ENCODE measurements around the gene POLR3G. TPM values are rescaled to one million over a fixed set of nuclear protein-coding genes. Genes with fewer than 3 reads are reported as not detected.

The POLR3G gene
- total and polyA plus RNA-seq, 2 experiments from 2014 or later = 3.3 to 8.8 TPM

GRCh38 chr5:90504743-90505142, 30.1 kb downstream of the POLR3G start:
- Histone ChIP-seq H3K27me3 (replicated peaks; ENCODE audit: insufficient read depth) (no peaks in the 10 kb centered on the region), H3K4me2 (ENCODE audit: unreplicated experiment) (no peak overlapping the region), H3K9me3 (ENCODE audit: low read depth) (no peaks in the 10 kb centered on the region), H3K4me1 (ENCODE audit: insufficient read depth) (peaks cover 7% of the 10 kb centered on the region), H2AFZ (no peak overlapping the region), H3K4me3 (no peak overlapping the region), H3K36me3 (ENCODE audit: low read depth) (no peaks in the 10 kb centered on the region), H3K79me2 (ENCODE audit: insufficient read depth) (no peaks in the 10 kb centered on the region), H3K9me2 (ENCODE audit: insufficient read depth) (no peaks in the 10 kb centered on the region), H3F3A (ENCODE audit: insufficient read depth) (no peaks in the 10 kb centered on the region), H3K27ac (no peak overlapping the region), H4K20me1 (ENCODE audit: insufficient read depth) (no peaks in the 10 kb centered on the region), H3K9ac (no peak overlapping the region)
- no peak for TF ChIP-seq EZH2 (IDR thresholded peaks at IDR 0.05; ENCODE audit: insufficient read depth, poor library complexity, severe bottlenecking)
- no peak for TF ChIP-seq EZH2phosphoT487 (IDR thresholded peaks at IDR 0.05; ENCODE audit: insufficient read depth, low read depth)
- in situ Hi-C loops (cut with MboI) = no loop called here
- WGBS, 2 experiments (ENCODE audit: low coverage in 1 of 2, low lambda C conversion rate in 2 of 2, missing lambda C conversion rate in 2 of 2) = 92 to 96% methylated on average over 2 of the region's 2 CpGs
- DNase-seq = no peak

GRCh38 chr5:90506221-90506620, 31.6 kb downstream of the POLR3G start:
- in situ Hi-C loops (cut with MboI) = no loop called here
- DNase-seq = no peak
- Histone ChIP-seq H3F3A (ENCODE audit: insufficient read depth) (no peaks in the 10 kb centered on the region), H3K27ac (no peak overlapping the region), H2AFZ (no peak overlapping the region), H3K9me3 (ENCODE audit: low read depth) (no peaks in the 10 kb centered on the region), H3K4me3 (no peak overlapping the region), H3K36me3 (ENCODE audit: low read depth) (no peaks in the 10 kb centered on the region), H3K79me2 (ENCODE audit: insufficient read depth) (no peaks in the 10 kb centered on the region), H3K27me3 (replicated peaks; ENCODE audit: insufficient read depth) (no peaks in the 10 kb centered on the region), H3K9me2 (ENCODE audit: insufficient read depth) (no peaks in the 10 kb centered on the region), H3K4me1 (ENCODE audit: insufficient read depth) (peaks cover 7% of the 10 kb centered on the region), H3K9ac (no peak overlapping the region), H4K20me1 (ENCODE audit: insufficient read depth) (no peaks in the 10 kb centered on the region), H3K4me2 (ENCODE audit: unreplicated experiment) (no peak overlapping the region)
- no peak for TF ChIP-seq EZH2 (IDR thresholded peaks at IDR 0.05; ENCODE audit: insufficient read depth, poor library complexity, severe bottlenecking)
- TF ChIP-seq EZH2phosphoT487 (IDR thresholded peaks at IDR 0.05; ENCODE audit: insufficient read depth, low read depth) = no peak

- TF ChIP-seq EZH2 (IDR thresholded peaks at IDR 0.05; ENCODE audit: insufficient read depth, poor library complexity, severe bottlenecking) = no peak
- no peak for TF ChIP-seq EZH2phosphoT487 (IDR thresholded peaks at IDR 0.05; ENCODE audit: insufficient read depth, low read depth)
- 96 to 97% methylated on average over 1 of the region's 1 CpG for WGBS, 2 experiments (ENCODE audit: low coverage in 1 of 2, low lambda C conversion rate in 2 of 2, missing lambda C conversion rate in 2 of 2)
- peaks cover 8% of the 10 kb centered on the region; the same call in 1 of the 2 replicates for H3K4me1 ChIP-seq (ENCODE audit: insufficient read depth)
- no peaks in the 10 kb centered on the region for H3K9me3 ChIP-seq (ENCODE audit: low read depth)
- H3K27me3 ChIP-seq (replicated peaks; ENCODE audit: insufficient read depth) = no peaks in the 10 kb centered on the region
- H3K4me3 ChIP-seq = no peak overlapping the region
- no peak overlapping the region for H3K4me2 ChIP-seq (ENCODE audit: unreplicated experiment)
- peaks cover 10% of the 10 kb centered on the region; the same call in 1 of the 2 replicates for H3F3A ChIP-seq (ENCODE audit: insufficient read depth)
- no peaks in the 10 kb centered on the region for H3K79me2 ChIP-seq (ENCODE audit: insufficient read depth)
- no peak overlapping the region for H2AFZ ChIP-seq
- no peak overlapping the region for H3K9ac ChIP-seq
- H3K27ac ChIP-seq = no peak overlapping the region
- no peaks in the 10 kb centered on the region for H3K9me2 ChIP-seq (ENCODE audit: insufficient read depth)
- H4K20me1 ChIP-seq (ENCODE audit: insufficient read depth) = no peaks in the 10 kb centered on the region
- in situ Hi-C loops (cut with MboI) = no loop called here
- H3K36me3 ChIP-seq (ENCODE audit: low read depth) = peaks cover 6% of the 10 kb centered on the region; the same call in 1 of the 2 replicates
- no peak for DNase-seq
These were observed 35.8 kb downstream of the POLR3G start for GRCh38 chr5:90510438-90510837.

- Histone ChIP-seq H3K9ac (no peak overlapping the region), H3K4me2 (ENCODE audit: unreplicated experiment) (no peak overlapping the region), H3K4me3 (no peak overlapping the region), H2AFZ (no peak overlapping the region), H3K36me3 (ENCODE audit: low read depth) (peaks cover 15% of the 10 kb centered on the region), H3K27me3 (replicated peaks; ENCODE audit: insufficient read depth) (no peaks in the 10 kb centered on the region), H3K9me3 (ENCODE audit: low read depth) (no peaks in the 10 kb centered on the region), H3F3A (ENCODE audit: insufficient read depth) (peaks cover 14% of the 10 kb centered on the region; the same call in 1 of the 2 replicates), H4K20me1 (ENCODE audit: insufficient read depth) (no peaks in the 10 kb centered on the region), H3K79me2 (ENCODE audit: insufficient read depth) (no peaks in the 10 kb centered on the region), H3K27ac (no peak overlapping the region), H3K4me1 (ENCODE audit: insufficient read depth) (peaks cover 12% of the 10 kb centered on the region; the same call in 1 of the 2 replicates), H3K9me2 (ENCODE audit: insufficient read depth) (no peaks in the 10 kb centered on the region)
- in situ Hi-C loops (cut with MboI) = no loop called here
- DNase-seq = no peak
- 94 to 95% methylated on average over 3 of the region's 3 CpGs for WGBS, 2 experiments (ENCODE audit: low coverage in 1 of 2, low lambda C conversion rate in 2 of 2, missing lambda C conversion rate in 2 of 2)
- no peak for TF ChIP-seq EZH2phosphoT487 (IDR thresholded peaks at IDR 0.05; ENCODE audit: insufficient read depth, low read depth)
- no peak for TF ChIP-seq EZH2 (IDR thresholded peaks at IDR 0.05; ENCODE audit: insufficient read depth, poor library complexity, severe bottlenecking)
These were observed 39.9 kb downstream of the POLR3G start for GRCh38 chr5:90514520-90514919.

- Histone ChIP-seq H3K4me3 (no peak overlapping the region), H3K9ac (no peak overlapping the region), H3K79me2 (ENCODE audit: insufficient read depth) (0 out of 2 replicates have a peak, but pooled peaks cover 3% of the 10 kb centered on the region), H3K27me3 (replicated peaks; ENCODE audit: insufficient read depth) (no peaks in the 10 kb centered on the region), H4K20me1 (ENCODE audit: insufficient read depth) (no peaks in the 10 kb centered on the region), H3F3A (ENCODE audit: insufficient read depth) (0 out of 2 replicates have a peak, but pooled peaks cover 7% of the 10 kb centered on the region), H2AFZ (no peak overlapping the region), H3K9me3 (ENCODE audit: low read depth) (no peaks in the 10 kb centered on the region), H3K27ac (no peak overlapping the region), H3K9me2 (ENCODE audit: insufficient read depth) (no peaks in the 10 kb centered on the region), H3K4me2 (ENCODE audit: unreplicated experiment) (no peak overlapping the region), H3K4me1 (ENCODE audit: insufficient read depth) (0 out of 2 replicates have a peak, but pooled peaks cover 5% of the 10 kb centered on the region), H3K36me3 (ENCODE audit: low read depth) (peaks cover 30% of the 10 kb centered on the region)
- peak; percentile 28 for DNase-seq
- in situ Hi-C loops (cut with MboI) = no loop called here
- no peak for TF ChIP-seq EZH2 (IDR thresholded peaks at IDR 0.05; ENCODE audit: insufficient read depth, poor library complexity, severe bottlenecking)
- TF ChIP-seq EZH2phosphoT487 (IDR thresholded peaks at IDR 0.05; ENCODE audit: insufficient read depth, low read depth) = no peak
These were observed 44.0 kb downstream of the POLR3G start for GRCh38 chr5:90518661-90519060.
